Neutrophil (primary cell): ENCODE data around the gene NRXN3.

Source experiments
- H3K27ac ChIP-seq: fragments of 200-600 bp; sonication (generic); 2 replicates; pipeline ENCODE4 v1.5.1; 2016; ENCODE audit warnings: mild to moderate bottlenecking, moderate library complexity
- H3K27me3 ChIP-seq: fragments of 200-600 bp; sonication (generic); 2 replicates; pipeline ENCODE4 v1.6.0; 2016; ENCODE audit warnings: mild to moderate bottlenecking
- H3K36me3 ChIP-seq: fragments of 200-600 bp; sonication (generic); 2 replicates; pipeline ENCODE4 v1.5.1; 2017
- H3K4me1 ChIP-seq, 2 experiments: fragments of 200-600 bp in 1 of 2; sonication (generic) in 1 of 2; 1 replicate in 1 of 2; 2 replicates in 1 of 2; pipeline versions ENCODE4 v1.5.1 to v1.6.1; 2013 to 2016; ENCODE audit warnings: low read depth in 1 of 2, low read length in 1 of 2, mild to moderate bottlenecking in 1 of 2, moderate library complexity in 1 of 2; ENCODE audit not compliant: control insufficient read depth in 1 of 2, insufficient read depth in 1 of 2
- H3K4me3 ChIP-seq, 2 experiments: fragments of 200-600 bp in 1 of 2; sonication (generic) in 1 of 2; 1 replicate in 1 of 2; 2 replicates in 1 of 2; pipeline ENCODE4 v1.5.1; 2013 to 2016; ENCODE audit warnings: low read depth in 1 of 2, low read length in 1 of 2, mild to moderate bottlenecking in 1 of 2, moderate library complexity in 1 of 2
- H3K9me3 ChIP-seq: fragments of 200-600 bp; sonication (generic); 2 replicates; pipeline ENCODE4 v1.5.1; 2016
- TF ChIP-seq, protein P1 (sequence below): fragments of 200-600 bp; sonication (generic); IDR thresholded peaks from 2 replicates; pipeline ENCODE4 v1.5.1; 2016; ENCODE audit warnings: antibody characterized with exemption

NRXN3 gene

DNA sequence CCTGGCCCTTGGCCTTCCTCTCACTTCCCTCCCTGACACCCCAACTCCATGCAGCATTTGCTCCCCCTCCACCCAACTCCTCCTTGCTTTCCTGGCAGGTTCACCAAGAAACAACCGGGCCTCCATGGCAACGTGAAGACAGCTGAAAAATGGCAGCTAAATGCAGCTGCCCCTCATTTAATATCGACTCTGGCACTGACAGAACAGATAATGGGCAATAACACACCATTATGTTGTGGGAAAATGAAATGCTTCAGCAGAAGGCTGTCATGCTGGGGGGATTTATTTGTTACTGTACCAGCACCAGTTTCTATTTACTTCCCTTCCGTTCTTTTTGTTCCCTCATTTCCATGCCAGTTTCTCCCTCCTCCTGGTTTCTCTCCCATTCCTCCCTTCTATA is 440.8 kb downstream of the NRXN3 start:
- Histone ChIP-seq H3K27me3 (no peaks in the 10 kb centered on the region), H3K9me3 (no peaks in the 10 kb centered on the region), H3K4me3 (no peak overlapping the region), H3K4me1 (no peaks in the 10 kb centered on the region), H3K36me3 (no peaks in the 10 kb centered on the region), H3K27ac (no peak overlapping the region)
- TF ChIP-seq, protein P1, sequence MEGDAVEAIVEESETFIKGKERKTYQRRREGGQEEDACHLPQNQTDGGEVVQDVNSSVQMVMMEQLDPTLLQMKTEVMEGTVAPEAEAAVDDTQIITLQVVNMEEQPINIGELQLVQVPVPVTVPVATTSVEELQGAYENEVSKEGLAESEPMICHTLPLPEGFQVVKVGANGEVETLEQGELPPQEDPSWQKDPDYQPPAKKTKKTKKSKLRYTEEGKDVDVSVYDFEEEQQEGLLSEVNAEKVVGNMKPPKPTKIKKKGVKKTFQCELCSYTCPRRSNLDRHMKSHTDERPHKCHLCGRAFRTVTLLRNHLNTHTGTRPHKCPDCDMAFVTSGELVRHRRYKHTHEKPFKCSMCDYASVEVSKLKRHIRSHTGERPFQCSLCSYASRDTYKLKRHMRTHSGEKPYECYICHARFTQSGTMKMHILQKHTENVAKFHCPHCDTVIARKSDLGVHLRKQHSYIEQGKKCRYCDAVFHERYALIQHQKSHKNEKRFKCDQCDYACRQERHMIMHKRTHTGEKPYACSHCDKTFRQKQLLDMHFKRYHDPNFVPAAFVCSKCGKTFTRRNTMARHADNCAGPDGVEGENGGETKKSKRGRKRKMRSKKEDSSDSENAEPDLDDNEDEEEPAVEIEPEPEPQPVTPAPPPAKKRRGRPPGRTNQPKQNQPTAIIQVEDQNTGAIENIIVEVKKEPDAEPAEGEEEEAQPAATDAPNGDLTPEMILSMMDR = no peak

DNA sequence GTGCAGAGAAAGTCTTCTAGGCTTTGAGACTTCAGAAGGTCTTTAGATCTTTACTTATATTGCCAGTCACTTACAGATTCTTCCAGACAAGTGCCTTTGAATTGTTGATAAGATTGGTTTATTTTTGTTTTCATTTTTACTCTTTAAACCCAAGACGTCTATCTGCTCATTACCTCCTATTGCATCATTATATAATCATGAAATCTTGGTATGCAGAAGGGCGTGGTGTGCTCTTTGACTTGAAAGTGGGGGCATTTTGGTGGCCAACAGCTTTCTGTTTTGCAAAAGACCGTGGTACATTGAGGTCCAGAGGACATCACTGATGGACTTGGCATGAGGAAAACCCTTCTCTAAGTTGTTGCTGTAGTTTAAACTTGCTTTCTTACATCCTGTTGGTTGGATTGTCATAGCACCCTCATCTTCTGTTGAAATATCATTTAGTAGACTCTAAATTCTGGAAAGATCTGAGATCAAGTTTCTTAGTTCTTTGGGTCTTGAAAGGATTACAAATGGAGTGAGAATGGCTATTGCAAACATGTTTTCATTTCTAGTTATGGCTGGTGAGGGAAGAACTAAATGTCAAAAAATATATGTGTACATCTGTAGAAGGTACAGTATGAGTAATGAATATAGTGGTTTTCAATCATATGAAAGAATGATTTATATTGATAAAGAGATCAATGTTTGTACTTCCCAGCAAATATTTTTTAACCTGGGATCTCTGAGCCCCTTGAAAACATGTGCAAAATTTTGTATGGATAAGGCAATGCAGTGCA is 441.8 kb downstream of the NRXN3 start:
- Histone ChIP-seq H3K4me1 (no peaks in the 10 kb centered on the region), H3K4me3 (no peak overlapping the region), H3K27me3 (no peaks in the 10 kb centered on the region), H3K36me3 (no peaks in the 10 kb centered on the region), H3K9me3 (no peaks in the 10 kb centered on the region), H3K27ac (no peak overlapping the region)
- TF ChIP-seq, protein P1 = no peak

DNA sequence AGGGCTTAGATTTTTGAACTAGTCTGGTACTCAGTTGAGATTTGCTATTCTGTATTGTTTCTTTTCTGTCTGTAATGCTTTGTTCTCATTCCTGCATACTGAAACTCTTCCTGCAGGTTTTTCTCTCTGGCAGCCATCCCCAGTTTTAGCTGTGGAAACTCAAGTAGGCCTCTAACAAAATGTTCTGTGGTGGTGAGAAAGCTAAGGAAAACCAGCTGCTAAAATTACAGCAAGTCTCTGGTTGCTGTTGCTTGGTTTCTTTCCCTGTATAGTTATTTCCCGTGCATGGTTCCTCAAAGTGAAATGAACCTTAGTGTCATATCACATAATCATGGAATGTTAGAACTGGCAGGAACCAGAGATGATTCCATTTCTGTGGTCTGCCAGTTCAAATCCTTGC is 442.5 kb downstream of the NRXN3 start:
- no peaks in the 10 kb centered on the region for H3K4me1 ChIP-seq
- H3K9me3 ChIP-seq = no peaks in the 10 kb centered on the region
- TF ChIP-seq, protein P1 = no peak
- H3K27ac ChIP-seq = no peak overlapping the region
- no peaks in the 10 kb centered on the region for H3K36me3 ChIP-seq
- H3K27me3 ChIP-seq = no peaks in the 10 kb centered on the region
- H3K4me3 ChIP-seq = no peak overlapping the region

DNA sequence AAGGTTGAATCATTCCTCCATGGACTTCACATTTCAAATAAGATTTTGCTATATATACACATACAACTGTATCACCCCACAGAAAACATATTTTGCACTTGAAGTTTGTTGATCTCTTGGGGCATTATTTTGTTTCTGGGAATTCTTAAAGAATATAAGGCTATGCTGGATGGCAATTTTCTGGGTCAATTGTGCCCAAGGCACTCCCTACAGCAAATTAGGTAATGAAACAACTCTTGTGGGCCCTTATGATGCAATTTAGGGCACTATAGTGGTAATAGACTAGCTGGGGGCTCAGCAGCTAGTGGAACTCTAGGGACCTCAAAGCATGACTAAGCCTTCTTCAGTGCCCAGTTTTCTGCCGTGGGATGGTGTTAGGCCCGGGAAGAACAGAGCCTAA is 444.4 kb downstream of the NRXN3 start:
- TF ChIP-seq, protein P1 = no peak
- Histone ChIP-seq H3K27ac (no peak overlapping the region), H3K4me3 (no peak overlapping the region), H3K4me1 (no peaks in the 10 kb centered on the region), H3K9me3 (no peaks in the 10 kb centered on the region), H3K27me3 (no peaks in the 10 kb centered on the region), H3K36me3 (no peaks in the 10 kb centered on the region)

DNA sequence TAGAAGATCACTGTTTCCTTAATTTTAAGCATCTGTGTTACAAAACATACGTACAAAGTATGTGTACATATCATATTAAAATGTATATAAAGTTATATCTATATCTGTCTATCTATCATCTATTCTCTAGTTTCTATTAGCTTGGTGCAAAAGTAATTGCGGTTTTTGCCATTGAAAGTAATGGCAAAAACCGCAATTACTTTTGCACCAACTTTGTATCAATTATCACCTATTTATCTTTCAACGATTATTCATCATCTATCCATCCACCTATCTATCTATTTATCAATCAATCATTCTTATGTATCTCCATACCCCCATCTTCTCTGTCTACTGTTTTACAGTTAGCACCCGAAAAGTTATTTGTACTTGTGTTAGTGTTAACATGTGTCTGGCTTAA is 447.6 kb downstream of the NRXN3 start:
- no peaks in the 10 kb centered on the region for H3K9me3 ChIP-seq
- no peaks in the 10 kb centered on the region for H3K27me3 ChIP-seq
- TF ChIP-seq, protein P1 = no peak

More for the DNA sequence above, 447.6 kb downstream of the NRXN3 start:
- H3K4me3 ChIP-seq = no peak overlapping the region
- no peaks in the 10 kb centered on the region for H3K4me1 ChIP-seq
- no peaks in the 10 kb centered on the region for H3K36me3 ChIP-seq
- no peak overlapping the region for H3K27ac ChIP-seq
